Measurements from ENCODE around the gene CKM.
"Not testable (repeated sequence)": the region's sequence is repeated elsewhere in the genome, so short reads cannot be mapped to it uniquely, and the experiment has no call there.

CKM gene

GRCh38 chr19:45280471-45280961 lies 42.2 kb downstream of the CKM start:
- no peak for DNase-seq

GRCh38 chr19:45279587-45280192 lies 43.0 kb downstream of the CKM start:
- DNase-seq, result no peak

DNA sequence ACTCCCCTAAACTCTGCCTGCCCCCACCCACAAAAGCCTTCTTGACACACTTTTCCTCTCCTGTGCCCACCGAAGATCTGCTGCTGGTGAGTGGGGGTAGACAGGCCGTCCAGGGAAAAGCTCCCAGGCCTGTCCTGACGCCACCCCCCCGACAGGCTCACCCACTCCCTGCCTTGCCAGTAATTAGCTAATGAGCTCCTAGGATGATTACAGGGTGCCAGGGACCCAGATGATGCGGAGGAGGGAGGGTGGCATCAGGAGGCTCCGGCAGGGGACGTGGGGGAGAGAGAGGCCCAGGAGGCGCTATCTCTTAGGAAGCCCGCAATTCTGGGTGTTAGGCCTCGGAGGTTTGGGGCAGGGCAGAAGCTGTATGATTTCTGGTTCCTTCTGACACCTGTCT lies 44.6 kb downstream of the CKM start:
- DNase-seq, result no peak

DNA sequence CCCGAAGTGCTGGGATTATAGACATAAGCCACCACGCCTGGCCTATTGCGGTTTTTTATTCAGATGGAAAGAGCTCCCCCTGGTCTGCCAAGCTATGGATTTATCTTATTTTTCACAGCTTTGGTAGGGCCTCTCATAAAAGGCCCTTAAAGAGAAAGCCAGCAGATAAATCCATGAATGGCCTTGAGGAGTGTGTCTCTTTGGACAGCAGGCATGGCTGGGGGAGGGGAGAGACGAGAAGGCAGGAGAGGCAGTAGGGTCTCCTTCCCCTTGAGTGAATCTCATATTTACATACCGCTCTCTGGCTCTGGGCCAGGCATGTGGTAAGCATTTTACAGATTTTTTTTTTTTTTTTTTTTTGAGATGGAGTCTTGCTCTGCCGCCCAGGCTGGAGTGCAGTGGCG lies 46.4 kb downstream of the CKM start:
- no peak for DNase-seq

DNA sequence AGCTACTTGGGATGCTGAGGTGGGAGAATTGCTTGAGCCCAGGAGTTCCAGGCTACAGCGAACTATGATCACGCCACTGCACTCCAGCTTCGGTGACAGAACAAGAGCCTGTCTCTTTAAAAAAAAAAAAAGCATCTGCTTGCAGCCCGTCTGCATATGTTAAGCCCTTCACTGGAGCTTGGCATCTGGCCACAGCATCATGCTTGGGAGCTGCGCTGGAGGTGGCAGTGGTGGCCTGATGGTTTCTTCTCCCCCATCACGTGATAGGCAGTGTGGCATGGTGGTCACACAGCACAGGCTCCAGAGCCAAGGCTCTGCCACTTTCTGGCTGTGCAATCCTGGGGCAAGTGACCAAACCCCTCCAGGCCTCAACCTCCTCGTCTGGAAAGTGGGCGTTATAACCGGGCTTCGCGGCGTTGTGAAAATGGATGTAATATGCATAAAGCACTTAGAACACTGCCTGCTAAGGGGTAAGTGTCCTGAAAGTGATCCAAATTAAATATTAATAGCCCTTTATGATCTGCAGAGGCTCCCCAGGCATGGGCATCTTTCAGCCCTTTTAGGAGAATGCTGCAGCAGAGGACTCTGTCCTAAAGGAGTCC lies 47.2 kb downstream of the CKM start:
- no peak for DNase-seq

DNA sequence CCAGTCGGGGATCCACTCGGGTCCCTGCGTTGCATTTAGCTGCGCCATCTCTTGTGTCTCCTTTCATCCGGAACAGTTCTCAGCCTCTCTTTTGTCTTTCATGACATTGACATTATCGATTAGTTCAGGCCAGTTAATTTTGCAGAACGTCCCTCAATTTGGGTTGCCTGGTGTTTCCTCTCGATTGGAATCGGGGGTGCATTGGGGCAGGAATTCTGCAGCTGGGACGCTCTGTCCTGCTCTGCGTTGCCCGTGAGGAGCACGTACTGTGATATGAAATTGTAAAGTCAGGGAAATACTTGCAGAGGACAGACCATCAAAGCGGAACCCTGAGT lies 49.2 kb downstream of the CKM start:
- DNase-seq, result no peak

DNA sequence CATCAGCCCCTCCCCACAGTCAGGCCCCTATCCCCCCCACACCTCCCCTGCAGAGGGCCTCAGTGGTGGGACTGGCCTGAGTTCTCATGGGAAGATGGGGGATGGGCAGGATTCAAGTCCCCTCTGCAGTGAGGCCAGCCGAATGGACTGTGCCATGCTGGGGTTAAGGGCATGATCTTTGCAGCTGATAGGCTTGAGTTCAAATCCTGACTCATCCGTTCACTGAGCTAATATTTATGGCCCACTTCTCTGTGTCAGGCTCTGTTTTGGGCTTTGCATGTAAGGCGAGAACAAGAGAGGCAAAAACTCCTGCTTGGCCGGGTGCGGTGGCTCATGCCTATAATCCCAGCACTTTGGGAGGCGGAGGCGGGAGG lies 51.0 kb downstream of the CKM start:
- no peak for DNase-seq

GRCh38 chr19:45271098-45271734 lies 51.5 kb downstream of the CKM start:
- no peak for DNase-seq

- not testable (repeated sequence) for DNase-seq
Measured at GRCh38 chr19:45269939-45270338, 52.7 kb downstream of the CKM start.

GRCh38 chr19:45267296-45267695 lies 55.4 kb downstream of the CKM start:
- no peak for DNase-seq

GRCh38 chr19:45265375-45265774 lies 57.3 kb downstream of the CKM start:
- DNase-seq, result no peak

GRCh38 chr19:45264781-45265317 lies 57.8 kb downstream of the CKM start:
- DNase-seq, result no peak

- DNase-seq, result no peak
Measured at GRCh38 chr19:45263013-45263412, 59.7 kb downstream of the CKM start.

DNA sequence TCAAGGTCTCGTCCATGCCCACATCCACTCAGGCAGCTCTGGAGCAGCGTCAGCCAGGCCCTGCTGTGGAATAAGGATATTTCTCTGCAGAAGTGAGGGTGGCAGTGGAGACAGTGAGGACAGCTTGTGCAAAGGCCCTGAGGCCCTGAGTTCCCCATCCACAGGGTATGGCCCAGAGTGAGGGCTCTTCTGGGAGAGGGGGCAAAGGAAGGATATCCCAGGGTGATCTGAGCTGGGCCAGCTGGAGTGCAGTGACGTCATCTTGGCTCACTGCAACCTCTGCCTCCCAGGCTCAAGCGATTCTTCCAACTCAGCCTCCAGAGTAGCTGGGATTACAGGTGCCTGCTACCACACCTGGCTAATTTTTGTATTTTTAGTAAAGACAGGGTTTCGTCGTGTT lies 60.1 kb downstream of the CKM start:
- no peak for DNase-seq

- DNase-seq, result no peak
Measured at GRCh38 chr19:45258862-45259261, 63.8 kb downstream of the CKM start.

DNA sequence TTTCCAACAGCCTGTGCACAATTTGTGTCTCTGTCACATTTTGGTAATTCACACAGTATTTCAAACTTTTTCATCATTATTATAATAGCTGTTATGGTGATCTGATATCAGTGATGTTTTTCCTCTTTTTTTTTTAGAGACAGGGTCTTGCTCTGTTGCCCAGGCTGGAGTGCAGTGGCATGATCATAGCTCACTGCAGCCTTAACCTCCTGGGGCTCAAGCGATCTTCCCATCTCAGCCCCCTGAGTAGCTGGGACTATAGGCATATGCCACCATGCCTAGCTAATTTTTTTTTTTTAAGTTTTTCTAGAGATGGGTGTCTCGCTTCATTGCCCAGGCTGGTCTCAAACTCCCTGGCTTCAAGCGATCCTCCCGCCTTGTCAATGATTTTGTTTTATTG lies 65.8 kb downstream of the CKM start:
- DNase-seq, result no peak

All from activated CD4-positive, alpha-beta T cell treated with anti-CD3 and anti-CD28 coated beads, Interleukin-2, Interleukin-6, amounts not matched to agents 100 ng/mL and 50 ng/mL, durations not matched to agents 16 hours and 8 hours (primary cell).